H1 (cell line): Measurements from ENCODE around the gene SCAMP4. TPM values are rescaled to one million over a fixed set of nuclear protein-coding genes. Genes with fewer than 3 reads are reported as not detected.
A peak's percentile ranks its signal among the peaks of the same experiment; 100 is the strongest.

Experiments used
- ASH2L ChIP-seq: fragments of 200-600, 300-600 bp; sonication (generic); IDR thresholded peaks from one replicate; pipeline ENCODE4 v1.7.1; 2017; ENCODE audit warnings: low read length
- BACH1 ChIP-seq: IDR thresholded peaks from 2 replicates; pipeline ENCODE4 v1.6.1; 2012; ENCODE audit warnings: low read length, improper control_type of control experiment
- BRCA1 ChIP-seq: IDR thresholded peaks from 2 replicates; pipeline ENCODE4 v1.6.1; 2012; ENCODE audit warnings: low read depth, low read length, improper control_type of control experiment
- CHD2 ChIP-seq: IDR thresholded peaks from 2 replicates; pipeline ENCODE4 v1.6.1; 2012; ENCODE audit warnings: low read length, improper control_type of control experiment
- CREB1 ChIP-seq: IDR thresholded peaks from 2 replicates; pipeline ENCODE4 v1.6.1; 2012; ENCODE audit warnings: inconsistent platforms
- KDM4A ChIP-seq: IDR thresholded peaks from one replicate; pipeline ENCODE4 v1.7.1; 2012; ENCODE audit warnings: low read depth, mild to moderate bottlenecking, moderate library complexity, low read length, inconsistent platforms; ENCODE audit not compliant: severe bottlenecking
- POLR2A ChIP-seq, 2 experiments: IDR thresholded peaks; 1 replicate in 1 of 2; 2 replicates in 1 of 2; pipeline ENCODE4 v1.6.1; 2011; ENCODE audit warnings: low read depth in 2 of 2, low read length in 2 of 2, mild to moderate bottlenecking in 2 of 2; ENCODE audit errors: control extremely low read depth in 1 of 2
- RAD21 ChIP-seq, 2 experiments: IDR thresholded peaks in 1 of 2; conservative IDR thresholded peaks in 1 of 2; 2 replicates each; pipeline ENCODE4 v1.6.1; 2011; ENCODE audit warnings: low read depth in 2 of 2, low read length in 2 of 2, improper control_type of control experiment in 1 of 2, inconsistent platforms in 1 of 2, mild to moderate bottlenecking in 1 of 2, moderate library complexity in 1 of 2
- SIX5 ChIP-seq: IDR thresholded peaks from 2 replicates; pipeline ENCODE4 v1.6.1; 2011; ENCODE audit warnings: mild to moderate bottlenecking, low read depth, low read length
- SRF ChIP-seq: IDR thresholded peaks from 2 replicates; pipeline ENCODE4 v1.6.1; 2011; ENCODE audit warnings: mild to moderate bottlenecking, low read depth, low read length, moderate library complexity
- YY1 ChIP-seq: IDR thresholded peaks from 2 replicates; pipeline ENCODE4 v1.6.1; 2011; ENCODE audit warnings: low read depth, mild to moderate bottlenecking, low read length
- ZNF274 ChIP-seq: IDR thresholded peaks from 2 replicates; pipeline ENCODE4 v1.7.0; 2012; ENCODE audit warnings: low read length, borderline replicate concordance; ENCODE audit errors: extremely low read depth
- polyA plus RNA-seq, 7 experiments: library from polyadenylated mRNA; depleted of rRNA in 3 of 7; stranded (reverse) in 5 of 7; unstranded in 2 of 7; fragments of >200 nt in 5 of 7; fragments of 200-250 nt in 2 of 7; gene quantifications; 1 replicate in 5 of 7; 2 replicates in 1 of 7; 4 replicates in 1 of 7; pipeline versions ENCODE4 v1.2.1 to v1.2.3, GENCODE V29; 2011 to 2013; ENCODE audit warnings: missing spikeins in 2 of 7, mixed read lengths in 2 of 7
- total RNA-seq: library from RNA; stranded (reverse); fragmentation: NEBNext Ultra II Directional; extraction: Animal tissue kit (Norgen Biotek cat#: 25700); gene quantifications from 2 replicates; pipeline ENCODE4 v1.2.1, GENCODE V29; 2021

Gene SCAMP4
- total and polyA plus RNA-seq, 2 of the 8 experiments (the other 6 are each of a cell fraction or from before 2014, with no cell fraction given): 17.1 to 61.4 TPM

DNA sequence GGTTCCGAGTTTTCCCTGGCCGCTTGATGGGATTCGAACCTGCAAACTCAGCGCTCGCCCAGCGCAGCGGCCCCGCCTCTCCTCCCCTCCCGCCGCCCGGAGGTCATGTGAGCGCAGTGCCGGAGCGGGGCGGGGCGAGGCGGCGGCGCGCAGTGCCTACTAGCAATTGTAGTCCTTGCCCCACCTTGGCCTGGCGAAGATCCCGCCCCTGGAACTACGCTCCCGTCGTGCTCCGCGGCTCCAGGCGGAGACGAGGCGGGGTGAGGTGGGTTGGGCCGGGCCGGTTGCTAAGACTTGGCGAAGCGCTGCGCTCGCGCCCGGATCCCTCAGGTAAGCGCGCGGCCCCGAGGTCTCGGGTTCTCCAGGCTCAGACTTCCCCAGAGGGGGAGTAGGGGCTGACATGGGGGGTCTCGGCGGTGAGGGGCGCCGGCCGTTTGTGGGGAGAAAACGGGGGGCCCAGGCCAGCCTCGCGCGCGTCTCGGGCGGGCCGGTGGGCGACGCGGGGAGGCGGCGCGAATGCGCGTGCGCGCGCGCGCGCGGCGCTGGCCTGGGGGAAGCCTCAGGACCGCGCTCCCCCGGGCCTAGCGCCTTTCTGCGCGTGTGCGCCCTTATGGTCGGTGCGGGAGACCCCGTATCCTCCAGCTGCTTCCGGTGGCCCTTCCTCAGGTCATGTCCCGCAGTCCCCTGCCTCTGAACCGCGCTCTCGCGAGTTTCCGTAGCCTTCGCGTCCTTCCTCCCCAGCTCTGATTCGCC lies at the start of gene SCAMP4, which contains the start of gene ADAT3 (continued):
- TF ChIP-seq YY1 (0 out of 2 replicates have a peak, but pooled peaks have one; percentile 11), ZNF274 (no peak), SIX5 (peak; percentile 77), BRCA1 (peak; percentile 79), BACH1 (peak; percentile 11; the same call in 1 of the 2 replicates), SRF (no peak), KDM4A (no peak), CHD2 (peak; percentile 95), ASH2L (no peak), RAD21 (IDR thresholded peaks at IDR 0.05 in 1 of 2, conservative IDR thresholded peaks at IDR 0.05 in 1 of 2; ENCODE audit: low read depth in 2 of 2, low read length in 2 of 2) (no peak), CREB1 (peak; percentile 81), POLR2A (IDR thresholded peaks at IDR 0.05; ENCODE audit: control extremely low read depth in 1 of 2, low read depth in 2 of 2, low read length in 2 of 2) (peak in 1 of 2 experiments; percentile 82; a peak in 1 of 3 replicates)
